Tibial artery (tissue), 4 donors: ENCODE results near the gene FLNA.

Source experiments
- DNase-seq, 2 donors: peaks; one replicate each; pipeline ENCODE4 v3.0.0-alpha.2; 2019
- H3K27ac ChIP-seq, 2 donors: fragments of 200-600 bp; sonication (generic) in 1 of 2; 1 replicate in 1 of 2; 2 replicates in 1 of 2; pipeline ENCODE4 v1.5.1; 2018 to 2019; ENCODE audit warnings: mild to moderate bottlenecking in 1 of 2
- H3K27me3 ChIP-seq, 2 donors: fragments of 200-600 bp; sonication (generic) in 1 of 2; one replicate each; pipeline versions ENCODE4 v1.5.1 to v1.6.0; 2016 to 2019
- H3K36me3 ChIP-seq, 3 donors: fragments of 200-600 bp; sonication (generic) in 2 of 3; one replicate each; pipeline ENCODE4 v1.5.1; 2016 to 2019; ENCODE audit warnings: mild to moderate bottlenecking in 2 of 3
- H3K4me1 ChIP-seq, 4 donors: fragments of 200-600 bp; sonication (generic) in 2 of 4; 1 replicate in 3 of 4; 2 replicates in 1 of 4; pipeline ENCODE4 v1.5.1; 2016 to 2019
- H3K4me3 ChIP-seq, 2 donors: fragments of 200-600 bp; sonication (generic) in 1 of 2; 1 replicate in 1 of 2; 2 replicates in 1 of 2; pipeline ENCODE4 v1.5.1; 2018 to 2019; ENCODE audit warnings: mild to moderate bottlenecking in 2 of 2
- H3K9me3 ChIP-seq, 3 donors: fragments of 200-600 bp; sonication (generic) in 1 of 3; one replicate each; pipeline ENCODE4 v1.5.1; 2016 to 2019
- intact Hi-C: fragments of 100-400 bp; cut with DNase I; formaldehyde crosslinking; loops from one replicate; pipeline ENCODE4 v1.15.0; 2023; ENCODE audit warnings: low total_unique reads
- TF ChIP-seq, protein P1 (sequence below), 2 experiments: fragments of 200-600 bp in 1 of 2; fragments of 450-650 bp in 1 of 2; IDR thresholded peaks; one replicate each; pipeline ENCODE4 v1.5.1; 2017 to 2019; ENCODE audit warnings: antibody characterized with exemption in 2 of 2, mild to moderate bottlenecking in 1 of 2, moderate library complexity in 1 of 2

The FLNA gene

DNA sequence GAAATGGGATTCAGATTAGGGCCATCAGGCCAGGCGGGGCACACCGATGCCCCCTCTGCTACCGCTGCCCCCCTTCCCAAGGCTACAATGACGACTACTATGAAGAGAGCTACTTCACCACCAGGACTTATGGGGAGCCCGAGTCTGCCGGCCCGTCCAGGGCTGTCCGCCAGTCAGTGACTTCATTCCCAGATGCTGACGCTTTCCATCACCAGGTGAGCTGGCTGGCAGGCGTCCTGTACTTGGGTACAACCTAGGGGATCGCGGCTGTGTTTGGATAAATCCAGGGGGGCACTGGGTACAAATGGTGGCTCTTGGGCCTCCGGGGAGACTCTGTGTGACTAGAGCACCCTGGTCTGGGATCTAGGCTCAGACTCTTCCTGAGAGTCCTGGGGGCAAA lies 5.7 kb upstream of the FLNA start:
- intact Hi-C loops, result no loop called here
- peak in 1 of 2 donors; percentile 68 for DNase-seq
- H3K27ac ChIP-seq, result peak overlapping the region; percentile 97 to 100
- no peaks in the 10 kb centered on the region for H3K27me3 ChIP-seq
- H3K9me3 ChIP-seq, result no peaks in the 10 kb centered on the region
- TF ChIP-seq, protein P1, sequence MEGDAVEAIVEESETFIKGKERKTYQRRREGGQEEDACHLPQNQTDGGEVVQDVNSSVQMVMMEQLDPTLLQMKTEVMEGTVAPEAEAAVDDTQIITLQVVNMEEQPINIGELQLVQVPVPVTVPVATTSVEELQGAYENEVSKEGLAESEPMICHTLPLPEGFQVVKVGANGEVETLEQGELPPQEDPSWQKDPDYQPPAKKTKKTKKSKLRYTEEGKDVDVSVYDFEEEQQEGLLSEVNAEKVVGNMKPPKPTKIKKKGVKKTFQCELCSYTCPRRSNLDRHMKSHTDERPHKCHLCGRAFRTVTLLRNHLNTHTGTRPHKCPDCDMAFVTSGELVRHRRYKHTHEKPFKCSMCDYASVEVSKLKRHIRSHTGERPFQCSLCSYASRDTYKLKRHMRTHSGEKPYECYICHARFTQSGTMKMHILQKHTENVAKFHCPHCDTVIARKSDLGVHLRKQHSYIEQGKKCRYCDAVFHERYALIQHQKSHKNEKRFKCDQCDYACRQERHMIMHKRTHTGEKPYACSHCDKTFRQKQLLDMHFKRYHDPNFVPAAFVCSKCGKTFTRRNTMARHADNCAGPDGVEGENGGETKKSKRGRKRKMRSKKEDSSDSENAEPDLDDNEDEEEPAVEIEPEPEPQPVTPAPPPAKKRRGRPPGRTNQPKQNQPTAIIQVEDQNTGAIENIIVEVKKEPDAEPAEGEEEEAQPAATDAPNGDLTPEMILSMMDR (IDR thresholded peaks at IDR 0.05), result no peak
- peak overlapping the region; percentile 87 to 93 for H3K4me3 ChIP-seq
- H3K36me3 ChIP-seq, result peaks cover 0 to 10% (median 0%) of the 10 kb centered on the region in 3 donors
- peaks cover 0 to 50% (median 24%) of the 10 kb centered on the region in 4 donors for H3K4me1 ChIP-seq

DNA sequence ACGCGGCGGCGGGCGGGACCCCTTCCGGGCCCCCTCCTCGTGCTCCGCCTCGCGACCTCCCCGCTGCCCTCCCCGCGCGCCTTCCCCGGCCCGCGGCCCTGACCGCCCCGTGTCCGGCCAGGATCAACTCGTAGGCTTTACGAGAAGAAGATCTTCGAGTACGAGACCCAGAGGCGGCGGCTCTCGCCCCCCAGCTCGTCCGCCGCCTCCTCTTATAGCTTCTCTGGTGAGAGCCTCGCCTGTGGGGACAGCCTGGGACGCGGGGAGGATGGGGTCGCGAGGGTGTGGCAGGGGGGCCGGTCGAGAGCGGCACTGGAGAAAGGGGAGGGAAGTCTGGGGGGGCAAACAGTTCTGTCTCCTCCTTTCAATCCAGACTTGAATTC lies 5.1 kb upstream of the FLNA start:
- Histone ChIP-seq H3K4me3 (peak overlapping the region; percentile 87 to 93), H3K36me3 (peaks cover 0 to 10% (median 0%) of the 10 kb centered on the region in 3 donors), H3K4me1 (peaks cover 0 to 49% (median 23%) of the 10 kb centered on the region in 4 donors), H3K27ac (peak overlapping the region; percentile 97 to 100), H3K9me3 (no peaks in the 10 kb centered on the region), H3K27me3 (no peaks in the 10 kb centered on the region)
- intact Hi-C loops, result no loop called here
- TF ChIP-seq, protein P1 (IDR thresholded peaks at IDR 0.05), result no peak
- no peak for DNase-seq

DNA sequence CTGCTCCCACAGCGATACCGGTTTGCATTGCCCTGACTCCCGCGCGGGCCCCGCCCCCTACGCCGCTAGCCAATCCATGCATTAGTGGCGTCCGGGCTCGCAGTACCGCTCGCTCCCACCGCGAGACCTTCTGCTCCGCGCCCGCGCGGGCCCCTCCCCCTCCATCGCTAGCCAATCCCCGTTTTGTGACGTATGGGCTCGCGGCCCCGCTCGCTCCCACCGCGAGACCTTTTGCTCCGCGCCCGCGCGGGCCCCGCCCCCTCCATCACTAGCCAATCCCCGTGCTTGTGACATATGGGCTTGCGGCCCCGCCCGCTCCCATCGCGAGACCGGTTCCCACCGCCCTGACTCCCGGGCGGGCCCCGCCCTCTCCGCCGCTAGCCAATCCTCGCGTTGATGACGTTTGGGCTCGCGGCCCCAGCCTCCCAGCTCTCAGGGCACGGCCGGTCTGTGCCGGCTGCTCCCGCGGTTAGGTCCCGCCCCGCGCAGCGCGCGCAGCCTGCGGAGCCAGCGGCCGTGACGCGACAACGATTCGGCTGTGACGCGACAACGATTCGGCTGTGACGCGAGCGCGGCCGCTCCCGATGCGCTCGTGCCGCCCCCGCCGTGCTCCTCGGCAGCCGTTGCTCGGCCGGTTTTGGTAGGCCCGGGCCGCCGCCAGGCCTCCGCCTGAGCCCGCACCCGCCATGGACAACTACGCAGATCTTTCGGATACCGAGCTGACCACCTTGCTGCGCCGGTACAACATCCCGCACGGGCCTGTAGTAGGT lies 4.5 kb upstream of the FLNA start, which contains the start of gene EMD:
Gene EMD, plus strand, starts transcription at position 497 of the 770 bp plus-strand sequence. Its CDS starts 190 bp downstream, at position 687.
- peak within 1 kb of the TSS; percentile 87 to 93 for H3K4me3 ChIP-seq
- TF ChIP-seq, protein P1 (IDR thresholded peaks at IDR 0.05), result peak in 1 of 2 experiments; percentile 36
- intact Hi-C loops, result no loop called here
- H3K36me3 ChIP-seq, result peaks cover 0 to 10% (median 0%) of the 10 kb centered on the region in 3 donors
- no peaks in the 10 kb centered on the region for H3K9me3 ChIP-seq
- peaks cover 0 to 43% (median 18%) of the 10 kb centered on the region in 4 donors for H3K4me1 ChIP-seq
- H3K27me3 ChIP-seq, result no peaks in the 10 kb centered on the region
- DNase-seq, result peak; percentile 97
- peak within 1 kb of the TSS; percentile 97 to 100 for H3K27ac ChIP-seq

DNA sequence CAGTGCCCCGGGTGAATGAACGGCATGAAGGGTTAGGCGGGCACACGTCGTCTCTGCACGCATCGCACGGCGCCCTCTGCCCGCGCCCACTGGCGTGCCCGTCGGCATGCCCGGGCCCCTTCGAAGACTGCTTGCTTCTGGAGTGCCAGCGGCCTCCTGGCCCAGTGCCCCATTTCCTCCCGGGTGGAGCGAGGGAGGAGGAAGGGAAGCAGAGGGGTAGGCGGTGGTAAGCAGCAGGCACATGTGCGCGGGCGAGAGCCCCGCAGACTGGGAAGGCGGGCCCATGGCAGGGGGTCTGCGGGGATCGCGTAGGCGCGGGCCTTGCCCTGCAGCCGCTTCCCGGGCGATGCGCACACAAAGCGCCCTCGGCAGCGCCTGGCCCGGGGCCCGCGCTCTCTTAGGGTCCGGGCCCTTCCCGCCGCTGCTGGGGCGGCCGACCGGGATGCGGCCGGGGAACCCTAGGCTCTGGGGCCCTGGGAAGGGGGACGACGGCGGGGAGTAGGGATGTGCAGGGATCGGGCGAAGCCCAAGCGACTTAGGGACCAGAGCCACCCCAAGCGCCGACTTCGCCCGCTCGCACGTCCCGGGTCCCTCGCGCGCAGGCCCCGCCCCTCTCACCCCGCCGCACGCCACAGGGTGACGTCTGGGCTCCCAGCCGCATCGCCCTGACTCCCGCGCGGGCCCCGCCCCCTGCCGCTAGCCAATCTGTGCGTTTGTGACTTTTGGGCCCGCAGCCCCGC lies 3.8 kb upstream of the FLNA start:
- peak overlapping the region; percentile 96 to 98 for H3K27ac ChIP-seq
- peaks cover 0 to 36% (median 18%) of the 10 kb centered on the region in 4 donors for H3K4me1 ChIP-seq
- peak overlapping the region; percentile 64 to 69 for H3K4me3 ChIP-seq
- no peaks in the 10 kb centered on the region for H3K9me3 ChIP-seq
- H3K36me3 ChIP-seq, result peaks cover 0 to 10% (median 0%) of the 10 kb centered on the region in 3 donors
- TF ChIP-seq, protein P1 (IDR thresholded peaks at IDR 0.05), result no peak
- no peaks in the 10 kb centered on the region for H3K27me3 ChIP-seq
- DNase-seq, result peak; percentile 63 to 98
- intact Hi-C loops, result no loop called here

DNA sequence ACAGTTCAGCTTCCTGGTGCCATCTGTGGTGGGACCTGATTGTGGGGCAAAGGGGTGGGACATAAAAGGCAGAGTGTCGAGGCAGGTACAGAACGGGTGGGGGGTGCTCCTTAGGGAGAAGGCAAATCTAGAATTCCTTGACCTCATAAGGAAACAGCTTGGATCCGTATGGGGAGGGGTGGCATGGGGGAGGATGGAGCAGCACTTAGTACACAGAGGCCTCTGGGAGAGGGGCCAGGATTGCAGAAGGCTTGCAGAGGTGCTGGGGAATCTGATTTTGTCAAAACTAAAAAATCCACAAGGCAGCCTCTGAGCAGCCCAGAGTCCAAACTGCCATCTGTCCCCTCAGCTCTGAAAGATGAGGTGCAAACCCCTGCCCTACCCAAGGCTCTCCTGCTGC lies 2.3 kb upstream of the FLNA start:
- TF ChIP-seq, protein P1 (IDR thresholded peaks at IDR 0.05), result no peak
- H3K36me3 ChIP-seq, result peaks cover 0 to 7% (median 5%) of the 10 kb centered on the region in 3 donors
- intact Hi-C loops, result no loop called here
- no peaks in the 10 kb centered on the region for H3K27me3 ChIP-seq
- H3K27ac ChIP-seq, result peak overlapping the region; percentile 96 to 98
- no peaks in the 10 kb centered on the region for H3K9me3 ChIP-seq
- H3K4me1 ChIP-seq, result peaks cover 0 to 33% (median 18%) of the 10 kb centered on the region in 4 donors
- H3K4me3 ChIP-seq, result no peak overlapping the region
- peak in 1 of 2 donors; percentile 85 for DNase-seq
